Measurements from ENCODE around the gene C19orf73.
"Not testable (repeated sequence)": the region's sequence is repeated elsewhere in the genome, so short reads cannot be mapped to it uniquely, and the experiment has no call there.

C19orf73 gene

DNA sequence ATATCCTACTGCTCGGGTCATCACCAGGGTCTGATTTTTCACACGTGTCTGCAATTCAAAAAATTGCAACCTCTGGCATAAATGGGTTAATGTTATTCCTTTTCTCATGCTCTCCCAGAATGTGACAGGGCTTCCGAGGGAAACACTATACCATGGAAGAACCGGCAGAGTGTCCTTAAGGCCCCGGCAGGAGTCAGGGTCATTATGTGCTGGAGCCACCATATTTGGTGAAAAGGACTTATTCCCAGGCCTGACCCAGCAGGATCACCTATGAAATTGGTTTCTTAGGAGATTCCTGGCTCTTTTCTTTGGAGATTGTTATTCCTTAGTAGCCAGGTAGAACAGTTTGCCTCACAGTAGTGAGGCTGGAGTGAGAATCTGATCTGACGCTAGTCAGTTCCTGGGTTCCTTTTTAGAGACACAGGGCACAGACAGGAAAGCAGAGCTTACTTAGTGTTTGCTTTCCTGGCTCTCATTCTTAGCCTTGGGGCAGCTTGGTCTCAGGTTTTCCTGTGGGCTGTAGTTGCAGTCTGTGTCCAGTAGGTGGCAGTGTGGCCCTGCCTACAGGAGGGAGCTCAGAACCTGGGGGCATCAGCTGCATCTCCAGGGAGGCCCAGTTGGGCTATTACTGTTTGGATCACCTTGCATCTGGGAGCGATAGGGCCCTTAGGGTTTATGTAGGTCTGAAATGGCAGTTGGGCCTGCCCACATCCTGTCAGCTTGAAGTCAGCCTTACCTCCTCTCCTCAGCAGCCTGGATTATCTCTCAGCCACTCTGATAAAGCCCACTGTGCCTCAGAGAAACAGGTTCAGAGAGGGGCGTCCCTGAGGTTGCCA lies 21.3 kb downstream of the C19orf73 start:
- peak; percentile 47 for DNase-seq

DNA sequence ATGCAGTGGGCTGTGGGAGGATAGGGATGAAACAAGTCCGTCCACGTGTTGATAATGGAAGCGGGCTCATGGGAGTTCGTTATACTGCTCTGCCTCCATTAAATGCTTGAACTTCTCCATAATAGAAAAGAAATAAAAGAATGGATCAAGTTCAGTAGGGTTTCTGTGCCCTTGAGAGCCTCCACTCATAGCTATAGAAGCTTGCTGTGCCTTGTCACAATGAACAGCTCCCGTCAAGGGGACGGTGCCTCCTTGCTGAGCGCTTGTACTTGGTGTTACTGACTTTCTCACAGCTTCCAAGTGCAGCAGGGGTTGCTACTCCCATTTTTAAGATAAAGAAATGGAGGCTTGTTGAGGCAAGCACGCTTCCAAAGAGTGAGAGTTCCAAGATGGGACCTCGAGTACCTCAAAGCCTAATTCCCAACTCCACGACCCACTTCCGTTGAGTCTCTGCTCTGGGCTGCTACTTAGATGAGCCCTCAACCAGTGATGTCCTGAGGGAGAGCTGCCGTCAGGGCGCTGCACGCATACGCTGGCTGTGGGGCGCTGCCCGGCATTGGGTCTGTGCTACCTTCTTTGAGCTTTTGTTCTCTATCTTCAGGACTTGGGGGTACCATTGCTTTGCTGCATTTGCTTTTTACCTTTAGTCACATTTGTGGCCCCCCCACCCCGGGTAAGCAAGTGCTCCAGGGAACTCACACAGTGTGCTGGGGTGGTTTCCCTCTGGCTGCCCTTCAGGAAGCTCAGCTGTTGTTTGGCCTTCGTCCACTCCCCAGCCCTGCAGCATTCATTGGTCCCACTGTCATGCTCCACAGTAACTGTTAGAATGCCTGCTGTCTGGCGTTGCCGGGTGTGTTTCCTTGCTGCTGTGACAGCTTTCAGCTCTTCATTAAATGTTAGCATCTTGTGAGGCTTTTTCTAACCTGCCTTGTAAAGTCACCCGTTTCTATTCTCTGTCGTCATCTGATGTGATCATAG lies 24.1 kb downstream of the C19orf73 start:
- no peak for DNase-seq

DNA sequence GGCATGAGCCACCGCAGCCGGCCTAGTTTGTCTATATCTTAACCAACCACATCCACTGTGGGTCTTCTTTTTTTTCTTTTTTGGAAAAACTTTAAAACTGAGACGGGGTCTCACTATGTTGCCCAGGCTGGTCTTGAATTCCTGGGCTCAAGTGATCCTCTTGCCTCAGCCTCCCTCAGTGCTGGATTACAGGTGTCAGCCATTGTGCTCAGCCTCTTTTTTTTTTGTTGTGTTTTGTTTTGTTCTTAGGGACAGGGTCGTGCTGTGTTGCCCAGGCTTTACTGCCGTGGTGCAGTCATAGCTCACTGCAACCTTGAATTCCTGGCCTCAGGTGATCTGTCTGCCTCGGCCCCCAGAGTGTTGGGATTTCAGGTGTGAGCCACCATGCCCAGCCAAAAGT lies 26.3 kb downstream of the C19orf73 start:
- no peak for DNase-seq

DNA sequence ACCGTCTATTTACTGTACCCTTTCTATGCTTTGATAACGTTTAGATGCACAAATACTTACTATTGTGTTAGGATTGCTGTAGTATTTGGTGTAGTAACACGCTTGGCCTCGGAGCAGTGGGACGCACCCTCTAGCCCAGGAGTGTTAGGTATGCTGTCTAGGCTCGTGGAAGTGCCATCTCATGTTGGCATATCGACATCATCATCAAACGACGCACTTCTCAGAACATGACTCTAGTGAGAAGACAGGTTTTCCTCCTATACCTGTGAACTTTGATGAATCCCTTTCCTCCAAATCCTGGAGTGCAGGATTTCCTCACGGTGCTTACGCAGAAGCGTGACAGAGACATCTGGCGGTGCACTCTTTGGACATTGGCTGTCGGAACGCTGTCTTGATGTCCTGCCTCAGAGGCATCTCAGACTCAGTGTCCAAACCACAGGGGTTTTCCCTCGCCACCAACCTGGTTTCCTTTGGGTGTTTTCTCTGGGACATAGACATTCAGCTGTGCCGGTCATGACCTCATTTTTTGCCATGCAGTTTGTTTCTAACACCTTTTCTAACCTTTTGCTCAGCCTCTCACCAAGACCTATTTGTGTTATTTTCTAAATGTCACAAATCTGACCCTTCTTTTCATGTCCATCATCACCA lies 27.4 kb downstream of the C19orf73 start:
- DNase-seq, result no peak

DNA sequence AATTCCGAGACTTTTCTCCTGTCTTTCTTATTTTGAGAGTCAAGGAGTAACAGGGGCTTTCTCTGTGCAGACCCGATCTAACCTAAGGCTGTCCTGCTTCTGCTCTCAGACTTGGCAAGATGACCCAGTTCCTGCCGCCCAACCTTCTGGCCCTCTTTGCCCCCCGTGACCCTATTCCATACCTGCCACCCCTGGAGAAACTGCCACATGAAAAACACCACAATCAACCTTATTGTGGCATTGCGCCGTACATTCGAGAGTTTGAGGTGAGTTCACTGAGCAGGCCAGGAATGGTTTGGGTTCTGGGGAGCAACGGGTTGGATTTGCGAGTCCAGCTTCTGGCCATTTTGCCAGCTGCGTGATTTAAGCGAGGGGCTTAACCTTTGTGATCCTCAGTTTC lies 32.6 kb downstream of the C19orf73 start:
- no peak for DNase-seq

DNA sequence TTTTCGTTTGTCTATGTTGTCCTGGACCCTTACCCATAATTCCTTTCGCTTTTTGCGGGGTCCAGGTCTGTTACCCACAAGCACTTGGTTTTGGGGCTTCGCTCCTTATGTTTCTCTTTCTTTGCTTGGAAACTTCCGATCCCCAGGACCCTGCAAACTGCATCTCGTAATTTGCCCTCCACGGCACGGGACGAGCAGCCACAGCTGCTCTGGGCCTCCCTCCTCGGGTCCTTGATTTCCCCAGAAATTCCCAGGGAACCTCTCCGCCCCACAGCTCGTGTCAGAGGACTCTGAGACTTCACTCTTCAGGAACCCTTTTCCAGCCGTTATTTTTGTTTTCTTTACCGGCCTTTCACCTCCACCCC lies 33.1 kb downstream of the C19orf73 start:
- no peak for DNase-seq

DNA sequence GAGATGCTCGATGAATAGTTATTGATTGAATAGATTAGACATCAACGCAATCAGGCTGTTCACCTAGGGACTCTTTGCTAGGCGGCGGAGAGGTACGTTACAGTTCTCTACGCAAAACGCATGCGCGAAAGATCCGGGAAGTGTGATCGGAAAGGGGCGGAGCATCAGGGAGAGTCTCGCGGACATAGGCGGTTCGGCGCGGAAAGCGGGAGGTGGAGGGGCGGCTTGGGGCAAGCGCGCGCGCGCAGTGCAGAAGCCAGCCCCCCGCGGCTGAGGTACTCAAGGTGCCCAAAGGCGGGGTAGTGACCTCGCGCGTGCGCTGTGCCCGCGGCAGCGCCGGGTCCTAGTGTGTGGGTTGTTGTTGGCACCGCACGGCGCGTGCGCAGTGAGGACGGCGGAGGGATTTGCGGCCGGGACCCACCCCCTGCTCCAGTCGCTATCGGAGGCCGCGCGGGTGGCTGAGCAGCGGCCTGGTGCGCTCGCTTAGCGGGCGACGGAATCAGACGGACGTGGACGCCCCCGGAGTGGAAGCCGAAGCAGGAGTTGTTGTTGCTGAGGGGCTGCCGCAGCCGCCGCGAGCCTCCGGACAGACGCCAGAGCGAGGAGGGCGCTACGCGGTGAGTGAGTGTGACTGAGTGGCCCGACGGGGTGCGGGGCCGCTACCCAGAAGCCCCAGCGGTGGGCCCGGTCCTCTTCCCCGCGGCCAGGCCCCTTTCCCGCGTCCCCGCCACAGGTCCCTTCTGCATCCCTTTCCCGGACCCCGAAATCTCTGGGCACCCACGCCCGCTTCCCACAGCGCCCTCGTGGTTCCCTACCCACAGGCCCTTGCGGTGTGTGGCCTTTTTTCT lies 33.7 kb downstream of the C19orf73 start, which contains the start of gene SNRNP70:
TSS of gene SNRNP70 (plus strand) at position 432 of the 848 bp plus-strand sequence. CDS start 964 bp downstream, outside the sequence.
- peak; percentile 94 for DNase-seq

DNA sequence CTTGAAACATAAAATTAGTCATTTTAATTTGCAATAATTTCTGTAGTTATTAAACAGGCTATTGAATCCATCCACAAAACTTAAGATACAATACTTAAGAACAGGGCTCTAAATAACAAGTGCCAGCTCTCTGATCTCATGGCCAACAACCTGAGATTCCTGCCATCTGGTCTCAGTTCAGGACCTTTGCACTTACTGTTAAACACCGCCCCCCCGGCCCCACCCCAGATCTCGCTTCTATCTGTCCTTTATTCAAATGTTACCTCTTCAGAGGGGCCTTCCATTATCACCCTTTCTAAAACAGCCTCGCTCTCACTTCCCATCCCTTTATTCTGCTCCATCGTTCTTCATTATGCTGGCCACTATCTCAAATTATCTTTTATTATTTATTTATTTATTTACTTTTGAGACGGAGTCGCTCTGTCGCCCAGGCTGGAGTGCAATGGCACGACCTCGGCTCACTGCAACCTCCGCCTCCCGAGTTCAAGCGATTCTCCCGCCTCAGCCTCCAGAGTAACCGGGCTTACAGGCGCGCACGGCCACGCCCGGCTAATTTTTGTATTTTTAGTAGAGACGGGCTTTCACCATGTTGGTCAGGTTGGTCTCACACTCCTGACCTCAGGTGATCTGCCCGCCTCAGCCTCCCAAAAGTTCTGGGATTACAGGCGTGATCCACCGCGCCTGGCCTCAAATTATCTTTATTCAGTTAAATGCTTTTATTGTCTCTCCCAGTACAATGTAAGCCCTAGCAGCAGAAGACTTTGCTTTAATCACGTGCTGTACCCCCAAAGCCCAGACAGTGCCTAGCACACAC lies 34.5 kb downstream of the C19orf73 start:
- DNase-seq, result no peak

DNA sequence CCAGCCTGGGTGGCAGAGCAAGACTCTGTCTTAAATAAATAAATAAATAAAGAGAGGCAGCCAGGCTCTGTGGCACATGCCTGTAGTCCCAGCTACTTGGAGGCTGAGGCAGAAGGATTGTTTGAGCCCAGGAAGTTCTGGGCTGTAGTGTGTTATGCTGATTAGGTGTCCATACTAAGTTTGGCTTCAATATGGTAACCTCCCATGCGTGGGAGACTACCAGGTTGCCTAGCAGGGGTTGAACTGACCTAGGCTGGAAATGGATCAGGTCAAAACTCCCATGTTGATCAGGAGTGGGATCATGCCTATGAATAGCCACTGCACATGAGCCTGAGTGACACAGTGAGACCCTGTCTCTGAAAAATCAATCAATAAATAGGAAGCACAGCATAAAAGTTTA lies 37.7 kb downstream of the C19orf73 start:
- DNase-seq, result no peak

DNA sequence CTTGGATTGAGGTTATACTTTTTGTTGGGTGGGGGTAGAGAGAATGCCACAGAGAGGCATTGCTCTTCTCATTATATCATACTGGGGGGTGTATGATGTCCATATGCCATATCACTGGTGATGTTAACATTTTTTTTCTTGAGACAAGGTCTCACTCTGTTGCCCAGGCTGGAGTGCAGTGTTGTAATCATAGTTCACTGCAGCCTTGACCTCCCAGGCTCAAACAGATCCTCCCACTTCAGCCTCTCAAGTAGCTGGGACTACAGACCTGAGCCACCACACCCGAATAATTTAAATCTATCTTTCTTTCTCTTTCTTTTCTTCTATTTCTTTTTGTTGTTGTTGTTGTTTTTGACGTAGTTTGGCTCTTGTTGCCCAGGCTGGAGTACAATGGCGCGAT lies 38.6 kb downstream of the C19orf73 start:
- no peak for DNase-seq

DNA sequence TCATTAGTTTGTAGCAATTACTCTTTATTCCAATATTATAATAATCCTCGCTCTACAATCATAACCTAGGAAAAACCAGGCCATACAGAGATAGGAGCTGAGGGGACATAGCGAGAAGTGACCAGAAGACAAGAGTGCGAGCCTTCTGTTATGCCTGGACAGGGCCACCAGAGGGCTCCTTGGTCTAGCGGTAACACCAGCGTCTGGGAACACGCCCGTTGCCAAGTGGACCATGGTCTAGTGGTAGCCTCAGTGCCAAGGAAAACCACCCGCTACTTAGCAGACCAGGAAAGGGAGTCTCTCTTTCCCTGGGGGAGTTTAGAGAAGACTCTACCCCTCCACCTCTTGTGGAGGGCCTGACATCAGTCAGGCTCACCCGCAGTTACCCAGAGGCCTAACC lies 44.1 kb downstream of the C19orf73 start:
- not testable (repeated sequence) for DNase-seq

DNA sequence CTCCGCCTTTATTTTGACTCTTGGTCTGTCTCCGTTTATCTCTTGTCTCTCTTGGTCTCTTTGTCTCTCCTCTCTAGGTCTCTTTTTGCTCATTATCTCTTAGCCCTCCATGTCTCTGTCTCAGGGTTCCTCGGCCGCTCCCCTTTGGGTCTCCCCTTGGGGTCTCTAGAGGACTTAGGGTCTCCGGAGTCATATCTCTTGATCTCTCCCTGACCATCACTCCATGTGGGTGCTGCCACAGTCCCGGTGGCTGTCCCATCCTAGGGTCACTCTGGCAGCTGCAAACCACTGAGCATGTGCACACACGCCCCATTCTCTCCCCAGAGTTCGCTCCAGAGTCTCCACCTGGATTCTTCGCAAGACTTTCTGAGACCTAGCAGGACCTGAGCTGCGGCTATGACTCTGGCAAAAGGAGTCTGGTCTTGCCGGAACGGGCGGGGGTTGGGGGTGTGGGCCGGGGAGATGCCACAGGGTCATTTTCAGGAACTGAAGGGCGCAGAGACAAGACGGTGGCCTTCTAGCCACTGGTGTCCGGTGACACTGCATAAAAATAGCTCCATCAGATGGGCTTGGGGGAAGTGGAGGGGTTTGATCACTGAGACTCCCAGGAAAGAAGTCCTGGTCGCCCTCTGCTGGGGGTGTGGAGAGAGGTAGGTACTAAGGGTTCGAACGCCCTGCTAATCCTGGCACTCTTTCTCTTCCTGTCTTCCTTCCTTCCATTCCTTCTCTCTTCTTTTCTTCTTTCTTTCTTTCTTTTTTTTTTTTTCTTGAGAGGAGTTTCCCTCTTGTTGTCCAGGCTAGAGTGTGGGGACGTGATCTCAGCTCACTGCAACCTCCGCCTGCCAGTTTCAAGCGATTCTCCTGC lies 45.2 kb downstream of the C19orf73 start:
- no peak for DNase-seq

DNA sequence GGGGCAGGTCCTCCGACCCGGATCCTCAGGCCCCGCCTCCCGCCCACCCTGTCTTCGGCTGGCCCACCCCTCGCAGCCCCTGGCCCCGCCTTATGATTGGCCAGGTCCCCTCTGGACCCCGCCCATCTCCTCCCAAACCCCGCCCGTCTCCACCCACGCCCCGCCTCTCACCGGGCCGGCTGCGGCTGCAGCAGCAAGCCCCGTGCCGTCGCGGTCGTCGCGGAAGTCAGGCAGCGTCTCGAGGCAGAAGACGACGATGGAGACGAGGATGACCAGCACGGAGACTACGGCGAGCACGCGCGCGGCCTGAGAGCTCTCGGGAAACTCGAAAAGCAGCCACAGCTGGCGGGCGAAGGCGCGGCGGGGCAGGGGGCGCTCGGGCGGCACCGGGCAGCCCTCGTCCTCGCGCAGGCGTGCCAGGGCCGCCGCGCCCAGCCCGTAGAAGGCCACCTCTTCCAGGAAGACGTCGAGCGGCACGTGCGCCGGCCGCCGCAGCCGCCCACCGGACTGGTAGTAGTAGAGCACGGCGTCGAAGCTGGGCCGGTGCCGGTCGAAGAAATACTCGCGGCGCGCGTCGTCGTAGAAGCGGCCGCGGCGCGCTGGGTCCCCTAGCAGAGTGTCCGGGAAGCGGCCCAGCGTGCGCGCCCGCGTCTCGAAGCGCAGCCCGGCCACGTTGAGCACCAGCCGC lies 46.9 kb downstream of the C19orf73 start:
- DNase-seq, result no peak

DNA sequence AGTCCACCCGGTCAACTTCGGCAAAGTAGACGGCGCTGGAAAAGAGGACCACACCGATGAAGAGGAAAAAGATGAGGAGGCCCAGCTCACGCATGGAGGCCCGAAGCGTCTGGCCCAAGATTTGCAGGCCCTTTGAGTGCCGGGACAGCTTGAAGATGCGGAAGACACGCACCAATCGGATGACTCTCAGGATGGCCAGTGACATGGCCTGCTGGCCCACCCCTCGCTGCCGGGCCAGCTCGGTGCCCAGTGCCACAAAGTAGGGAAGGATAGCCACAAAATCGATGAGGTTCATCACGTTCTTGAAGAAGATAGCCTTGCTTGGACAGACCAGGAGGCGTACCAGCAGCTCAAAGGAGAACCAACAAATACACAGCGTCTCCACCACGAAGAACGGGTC lies 48.5 kb downstream of the C19orf73 start:
- DNase-seq, result no peak

DNA sequence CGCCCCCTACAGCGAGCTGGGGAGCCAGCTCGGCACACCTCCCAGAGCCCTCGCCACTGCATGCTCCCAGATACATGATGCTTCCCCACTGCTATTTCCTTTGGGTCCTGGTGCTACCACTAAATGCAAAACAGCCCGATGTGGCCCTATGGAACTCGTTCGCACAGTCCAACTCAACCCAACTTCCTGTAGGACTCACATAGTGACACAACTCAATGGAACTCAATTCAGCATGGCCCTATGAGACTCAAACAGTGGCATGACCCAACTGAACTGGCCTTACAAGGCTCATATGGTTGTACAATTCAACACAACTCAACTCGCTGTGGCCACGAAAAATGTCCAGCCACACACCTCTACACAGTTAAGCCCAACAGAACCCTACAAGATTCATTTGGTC lies 49.9 kb downstream of the C19orf73 start:
- no peak for DNase-seq

All from KG1 (cell line).